ENCODE data around the gene CTNNA1. TPM values are rescaled to one million over a fixed set of nuclear protein-coding genes. Genes with fewer than 3 reads are reported as not detected.

Gene CTNNA1
- total RNA-seq, 1 experiment from 2014 or later: 734 TPM

DNA sequence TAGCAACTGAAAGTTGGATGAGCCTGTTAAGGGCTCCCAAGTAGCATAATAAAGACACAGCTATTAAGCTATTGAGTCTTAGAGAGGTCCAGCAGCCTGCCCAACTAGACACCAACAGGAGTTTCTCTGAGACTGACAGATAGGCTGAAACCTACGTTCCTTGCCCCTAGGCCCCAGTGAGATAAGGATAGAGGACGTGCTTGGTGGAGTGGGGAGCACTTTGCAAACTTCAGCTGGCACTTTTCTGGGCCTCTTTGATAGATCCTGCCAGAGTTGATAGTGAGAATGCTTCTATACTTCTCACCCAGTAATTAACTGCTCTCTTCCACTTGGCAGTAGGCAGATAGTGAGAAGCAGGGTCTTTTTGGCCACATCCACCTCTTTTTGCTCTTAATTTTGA is 20.8 kb upstream of the CTNNA1 start:
- intact Hi-C loops (cut with micrococcal nuclease; ENCODE audit: unreplicated experiment): no loop called here

DNA sequence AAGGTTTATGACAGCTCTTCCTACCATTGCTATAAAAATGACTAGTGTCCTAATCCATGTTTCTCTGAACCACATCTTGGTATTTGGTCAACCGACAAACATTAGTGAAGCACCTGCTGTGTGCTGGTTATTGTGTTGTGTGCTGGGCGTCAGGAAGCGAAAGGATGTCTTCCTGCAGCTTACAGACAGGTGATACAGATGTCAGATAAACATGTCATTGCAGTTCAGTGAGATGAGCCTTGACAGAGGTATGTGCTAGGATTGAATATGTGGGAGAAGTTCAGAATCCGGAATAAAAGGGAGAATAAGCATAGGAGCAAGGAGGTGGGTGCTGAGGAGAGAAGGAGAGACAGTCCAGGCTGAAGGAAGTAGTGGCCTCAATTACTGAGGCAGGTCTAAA is 20.3 kb upstream of the CTNNA1 start:
- Mint-ChIP-seq H3K27ac (ENCODE audit: unreplicated experiment) (no peak overlapping the region), H3K36me3 (ENCODE audit: insufficient read depth, unreplicated experiment) (no peaks in the 10 kb centered on the region), H3K9me3 (ENCODE audit: low read depth, unreplicated experiment) (no peaks in the 10 kb centered on the region), H3K27me3 (ENCODE audit: unreplicated experiment) (no peaks in the 10 kb centered on the region), H3K4me3 (ENCODE audit: low read depth, unreplicated experiment) (no peak overlapping the region), H3K4me1 (ENCODE audit: low read depth, unreplicated experiment) (no peaks in the 10 kb centered on the region)
- intact Hi-C loops (cut with micrococcal nuclease; ENCODE audit: unreplicated experiment): no loop called here
- TF ChIP-seq, protein P1, sequence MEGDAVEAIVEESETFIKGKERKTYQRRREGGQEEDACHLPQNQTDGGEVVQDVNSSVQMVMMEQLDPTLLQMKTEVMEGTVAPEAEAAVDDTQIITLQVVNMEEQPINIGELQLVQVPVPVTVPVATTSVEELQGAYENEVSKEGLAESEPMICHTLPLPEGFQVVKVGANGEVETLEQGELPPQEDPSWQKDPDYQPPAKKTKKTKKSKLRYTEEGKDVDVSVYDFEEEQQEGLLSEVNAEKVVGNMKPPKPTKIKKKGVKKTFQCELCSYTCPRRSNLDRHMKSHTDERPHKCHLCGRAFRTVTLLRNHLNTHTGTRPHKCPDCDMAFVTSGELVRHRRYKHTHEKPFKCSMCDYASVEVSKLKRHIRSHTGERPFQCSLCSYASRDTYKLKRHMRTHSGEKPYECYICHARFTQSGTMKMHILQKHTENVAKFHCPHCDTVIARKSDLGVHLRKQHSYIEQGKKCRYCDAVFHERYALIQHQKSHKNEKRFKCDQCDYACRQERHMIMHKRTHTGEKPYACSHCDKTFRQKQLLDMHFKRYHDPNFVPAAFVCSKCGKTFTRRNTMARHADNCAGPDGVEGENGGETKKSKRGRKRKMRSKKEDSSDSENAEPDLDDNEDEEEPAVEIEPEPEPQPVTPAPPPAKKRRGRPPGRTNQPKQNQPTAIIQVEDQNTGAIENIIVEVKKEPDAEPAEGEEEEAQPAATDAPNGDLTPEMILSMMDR (IDR thresholded peaks at IDR 0.05; ENCODE audit: unreplicated experiment): no peak
- CTCF ChIA-PET: interaction anchor here (0.6 kb wide), 1 partner anchor 522 kb away, joined by 7 read pairs; no protein-coding TSS in a partner anchor
- no peak for DNase-seq
- BruUV-seq (replicated peaks): no TSS peak

More for the DNA sequence above, 20.8 kb upstream of the CTNNA1 start:
- DNase-seq: no peak
- CTCF ChIA-PET: no interaction called here
- no TSS peak for BruUV-seq (replicated peaks)
- no peak overlapping the region for H3K27ac Mint-ChIP-seq (ENCODE audit: unreplicated experiment)
- no peaks in the 10 kb centered on the region for H3K36me3 Mint-ChIP-seq (ENCODE audit: insufficient read depth, unreplicated experiment)
- TF ChIP-seq, protein P1 (IDR thresholded peaks at IDR 0.05; ENCODE audit: unreplicated experiment): no peak
- no peak overlapping the region for H3K4me3 Mint-ChIP-seq (ENCODE audit: low read depth, unreplicated experiment)
- H3K4me1 Mint-ChIP-seq (ENCODE audit: low read depth, unreplicated experiment): no peaks in the 10 kb centered on the region
- H3K27me3 Mint-ChIP-seq (ENCODE audit: unreplicated experiment): no peaks in the 10 kb centered on the region
- no peaks in the 10 kb centered on the region for H3K9me3 Mint-ChIP-seq (ENCODE audit: low read depth, unreplicated experiment)

DNA sequence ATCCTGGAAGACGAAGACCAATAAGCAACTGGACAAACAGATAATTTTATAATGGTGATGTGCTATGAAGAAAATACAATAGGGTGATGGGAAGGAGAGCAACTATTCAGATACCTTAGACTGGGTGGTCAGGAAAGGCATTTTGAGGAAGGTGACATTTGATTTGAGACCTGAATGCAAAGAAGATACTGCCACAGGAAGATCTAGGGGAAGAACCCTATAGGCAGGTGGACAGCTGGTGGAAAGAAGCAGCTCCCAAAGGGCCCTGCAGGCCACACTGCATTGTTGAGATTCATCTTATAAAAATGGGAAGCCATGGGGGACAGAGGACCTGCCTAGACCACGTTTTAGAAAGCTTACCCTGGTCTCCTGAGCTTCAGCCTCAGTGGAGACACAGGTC is 19.7 kb upstream of the CTNNA1 start:
- Mint-ChIP-seq H3K9me3 (ENCODE audit: low read depth, unreplicated experiment) (no peaks in the 10 kb centered on the region), H3K27me3 (ENCODE audit: unreplicated experiment) (no peaks in the 10 kb centered on the region), H3K4me3 (ENCODE audit: low read depth, unreplicated experiment) (no peak overlapping the region), H3K27ac (ENCODE audit: unreplicated experiment) (no peak overlapping the region), H3K36me3 (ENCODE audit: insufficient read depth, unreplicated experiment) (no peaks in the 10 kb centered on the region), H3K4me1 (ENCODE audit: low read depth, unreplicated experiment) (no peaks in the 10 kb centered on the region)
- CTCF ChIA-PET: interaction anchor here (0.6 kb wide), 1 partner anchor 521 kb away, joined by 7 read pairs; no protein-coding TSS in a partner anchor
- intact Hi-C loops (cut with micrococcal nuclease; ENCODE audit: unreplicated experiment): no loop called here
- TF ChIP-seq, protein P1 (IDR thresholded peaks at IDR 0.05; ENCODE audit: unreplicated experiment): no peak
- no peak for DNase-seq
- no TSS peak for BruUV-seq (replicated peaks)

DNA sequence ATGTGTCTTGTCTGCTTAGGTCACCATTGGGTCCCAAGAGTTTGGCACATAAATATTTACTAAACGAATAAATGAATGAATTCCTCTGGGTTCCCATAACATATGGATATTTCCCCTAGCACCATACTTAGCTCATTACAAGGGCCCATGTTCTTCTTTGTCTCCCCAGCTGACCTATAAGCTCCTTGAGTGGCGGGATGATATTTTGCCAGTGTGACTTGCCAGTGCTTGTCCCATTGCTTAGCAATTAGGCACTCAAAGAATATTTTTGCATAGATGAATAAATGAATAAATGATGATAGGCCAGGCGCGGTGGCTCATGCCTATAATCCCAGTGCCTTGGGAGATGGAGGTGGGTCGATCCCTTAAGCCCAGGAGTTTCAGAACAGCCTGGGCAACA is 16.9 kb upstream of the CTNNA1 start:
- no peaks in the 10 kb centered on the region for H3K9me3 Mint-ChIP-seq (ENCODE audit: low read depth, unreplicated experiment)
- H3K4me3 Mint-ChIP-seq (ENCODE audit: low read depth, unreplicated experiment): no peak overlapping the region
- no peaks in the 10 kb centered on the region for H3K27me3 Mint-ChIP-seq (ENCODE audit: unreplicated experiment)
- CTCF ChIA-PET: interaction anchor here (1.1 kb wide), 1 partner anchor 10 kb away, joined by 5 read pairs; no protein-coding TSS in a partner anchor
- DNase-seq: no peak
- H3K27ac Mint-ChIP-seq (ENCODE audit: unreplicated experiment): no peak overlapping the region
- intact Hi-C loops (cut with micrococcal nuclease; ENCODE audit: unreplicated experiment): no loop called here
- no TSS peak for BruUV-seq (replicated peaks)
- no peaks in the 10 kb centered on the region for H3K36me3 Mint-ChIP-seq (ENCODE audit: insufficient read depth, unreplicated experiment)
- TF ChIP-seq, protein P1 (IDR thresholded peaks at IDR 0.05; ENCODE audit: unreplicated experiment): no peak
- H3K4me1 Mint-ChIP-seq (ENCODE audit: low read depth, unreplicated experiment): no peaks in the 10 kb centered on the region

All from Calu3 (cell line).